ENCODE measurements around the gene ANAPC16.

DNA sequence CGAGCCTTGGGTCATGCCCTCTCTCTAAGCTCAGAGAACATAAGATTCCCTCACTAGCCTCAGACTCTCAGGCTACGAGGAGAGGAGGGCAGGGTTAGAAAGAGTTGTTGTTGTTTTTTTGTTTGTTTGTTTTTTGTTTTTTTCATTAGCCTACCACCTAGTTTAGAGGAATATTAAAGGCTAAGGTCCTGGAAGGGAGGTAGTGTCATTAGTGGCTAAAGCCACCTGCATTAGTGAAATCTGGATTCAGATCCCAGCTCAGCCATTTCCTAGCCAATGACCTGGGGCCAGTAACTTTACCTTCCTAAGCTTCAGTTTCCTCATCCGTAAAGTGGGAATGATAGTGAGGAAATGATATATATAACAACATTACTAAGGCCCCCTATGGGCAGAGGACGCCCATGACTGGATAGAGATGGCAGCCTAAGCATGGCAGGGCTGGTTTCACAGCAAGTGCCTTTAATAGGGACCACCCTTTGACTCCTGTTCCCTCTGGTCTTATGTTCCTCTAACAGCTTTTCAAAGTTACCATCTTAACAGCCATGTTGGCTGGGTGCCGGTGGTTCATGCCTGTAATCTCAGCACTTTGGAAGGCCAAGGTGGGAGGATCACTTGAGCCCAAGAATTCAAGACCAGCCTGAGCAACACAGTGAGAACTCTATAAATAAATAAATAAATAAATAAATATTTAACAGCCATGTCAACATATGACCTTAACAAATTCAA is 63.0 kb downstream of the ANAPC16 start:
- TF ChIP-seq, protein P1, sequence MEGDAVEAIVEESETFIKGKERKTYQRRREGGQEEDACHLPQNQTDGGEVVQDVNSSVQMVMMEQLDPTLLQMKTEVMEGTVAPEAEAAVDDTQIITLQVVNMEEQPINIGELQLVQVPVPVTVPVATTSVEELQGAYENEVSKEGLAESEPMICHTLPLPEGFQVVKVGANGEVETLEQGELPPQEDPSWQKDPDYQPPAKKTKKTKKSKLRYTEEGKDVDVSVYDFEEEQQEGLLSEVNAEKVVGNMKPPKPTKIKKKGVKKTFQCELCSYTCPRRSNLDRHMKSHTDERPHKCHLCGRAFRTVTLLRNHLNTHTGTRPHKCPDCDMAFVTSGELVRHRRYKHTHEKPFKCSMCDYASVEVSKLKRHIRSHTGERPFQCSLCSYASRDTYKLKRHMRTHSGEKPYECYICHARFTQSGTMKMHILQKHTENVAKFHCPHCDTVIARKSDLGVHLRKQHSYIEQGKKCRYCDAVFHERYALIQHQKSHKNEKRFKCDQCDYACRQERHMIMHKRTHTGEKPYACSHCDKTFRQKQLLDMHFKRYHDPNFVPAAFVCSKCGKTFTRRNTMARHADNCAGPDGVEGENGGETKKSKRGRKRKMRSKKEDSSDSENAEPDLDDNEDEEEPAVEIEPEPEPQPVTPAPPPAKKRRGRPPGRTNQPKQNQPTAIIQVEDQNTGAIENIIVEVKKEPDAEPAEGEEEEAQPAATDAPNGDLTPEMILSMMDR (IDR thresholded peaks at IDR 0.05): no peak
- TF ChIP-seq POLR2A (IDR thresholded peaks at IDR 0.05): no peak
